Measurements from ENCODE around the gene ARHGAP4.

DNA sequence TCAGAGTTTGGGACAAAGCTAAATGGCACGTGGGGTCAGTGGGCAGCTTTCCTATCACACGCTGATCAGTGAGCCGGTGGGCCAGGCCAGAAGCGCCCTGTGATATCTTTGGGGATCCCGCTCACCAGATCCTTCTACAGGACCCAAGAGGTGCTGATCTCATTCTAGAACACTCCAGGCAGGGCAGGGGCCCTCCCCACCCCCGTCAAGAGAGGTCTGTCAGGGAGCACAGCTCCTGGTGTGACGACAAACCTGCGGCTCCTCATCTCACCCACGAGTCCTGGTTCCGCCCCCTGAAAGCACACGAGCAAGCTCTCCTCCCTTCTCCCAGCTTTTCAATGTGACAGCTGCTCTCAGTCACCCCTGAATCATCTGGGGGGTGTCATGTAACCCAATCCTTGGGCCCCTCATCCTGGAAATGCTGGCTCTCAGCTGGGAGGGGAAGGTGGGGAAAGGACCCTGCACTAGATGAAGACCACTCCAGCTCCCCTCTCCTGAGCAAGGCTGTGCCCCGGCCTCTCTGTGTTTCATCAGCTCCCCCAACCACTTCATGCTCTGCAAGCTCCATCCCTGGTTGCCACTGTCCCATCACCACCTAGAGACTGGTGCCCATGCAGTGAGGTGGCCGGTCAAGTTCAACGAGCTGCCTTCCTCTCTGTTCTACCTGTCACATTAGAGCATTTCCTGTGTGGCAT lies 40.9 kb upstream of the ARHGAP4 start:
- TF ChIP-seq, protein P1, sequence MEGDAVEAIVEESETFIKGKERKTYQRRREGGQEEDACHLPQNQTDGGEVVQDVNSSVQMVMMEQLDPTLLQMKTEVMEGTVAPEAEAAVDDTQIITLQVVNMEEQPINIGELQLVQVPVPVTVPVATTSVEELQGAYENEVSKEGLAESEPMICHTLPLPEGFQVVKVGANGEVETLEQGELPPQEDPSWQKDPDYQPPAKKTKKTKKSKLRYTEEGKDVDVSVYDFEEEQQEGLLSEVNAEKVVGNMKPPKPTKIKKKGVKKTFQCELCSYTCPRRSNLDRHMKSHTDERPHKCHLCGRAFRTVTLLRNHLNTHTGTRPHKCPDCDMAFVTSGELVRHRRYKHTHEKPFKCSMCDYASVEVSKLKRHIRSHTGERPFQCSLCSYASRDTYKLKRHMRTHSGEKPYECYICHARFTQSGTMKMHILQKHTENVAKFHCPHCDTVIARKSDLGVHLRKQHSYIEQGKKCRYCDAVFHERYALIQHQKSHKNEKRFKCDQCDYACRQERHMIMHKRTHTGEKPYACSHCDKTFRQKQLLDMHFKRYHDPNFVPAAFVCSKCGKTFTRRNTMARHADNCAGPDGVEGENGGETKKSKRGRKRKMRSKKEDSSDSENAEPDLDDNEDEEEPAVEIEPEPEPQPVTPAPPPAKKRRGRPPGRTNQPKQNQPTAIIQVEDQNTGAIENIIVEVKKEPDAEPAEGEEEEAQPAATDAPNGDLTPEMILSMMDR (IDR thresholded peaks at IDR 0.05): no peak
- no peak for TF ChIP-seq POLR2A (IDR thresholded peaks at IDR 0.05)
